ENCODE measurements around the gene BEND5.

Gene BEND5

DNA sequence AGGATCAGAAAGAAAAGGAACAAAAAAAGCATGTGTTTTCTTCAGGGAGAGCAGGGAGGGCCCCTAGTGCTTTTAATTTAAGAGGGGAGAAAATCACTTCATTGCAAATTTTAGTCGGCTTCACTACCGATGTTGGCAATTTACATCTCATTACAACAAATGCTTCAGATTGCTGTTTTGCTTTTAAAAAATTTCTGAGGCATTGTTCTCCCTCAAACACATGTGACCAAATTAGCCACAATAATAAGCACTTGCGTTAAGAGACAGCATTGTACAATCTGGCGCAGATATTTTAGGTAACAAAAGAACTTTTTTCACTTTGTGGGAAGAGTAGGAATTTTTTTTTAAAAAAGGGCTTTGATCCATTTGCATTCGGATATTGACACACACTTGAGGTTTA lies 29.8 kb downstream of the BEND5 start:
- Histone ChIP-seq H3K27me3 (no peaks in the 10 kb centered on the region), H3K9me3 (no peaks in the 10 kb centered on the region), H3K36me3 (no peaks in the 10 kb centered on the region), H3K27ac (no peak overlapping the region), H3K4me1 (ENCODE audit: control insufficient read depth in 1 of 2, insufficient read depth in 1 of 2, low read depth in 1 of 2, low read length in 1 of 2) (peaks cover 8 to 16% of the 10 kb centered on the region in 2 experiments), H3K4me3 (ENCODE audit: low read depth in 1 of 2, low read length in 1 of 2) (no peak overlapping the region)
- no peak for TF ChIP-seq CTCF (IDR thresholded peaks at IDR 0.05)

DNA sequence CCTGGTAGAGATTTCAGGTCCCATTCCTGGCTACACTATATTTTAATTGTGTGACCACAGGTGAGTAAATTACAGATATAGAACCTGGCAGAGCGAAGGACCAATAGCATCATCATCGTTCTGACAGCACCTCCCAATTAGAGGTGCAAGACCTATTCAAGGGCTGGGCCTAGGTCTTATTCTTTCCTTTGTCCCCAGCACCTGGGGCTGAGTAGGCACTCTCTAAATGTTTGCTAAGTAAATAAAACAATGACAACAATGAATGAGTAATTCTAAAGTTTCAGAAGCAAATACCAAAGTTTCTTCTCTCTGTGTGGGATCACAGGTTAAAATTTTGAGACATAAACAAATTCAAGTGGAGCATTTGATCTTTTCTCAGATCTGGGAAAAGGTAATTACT lies 32.7 kb downstream of the BEND5 start:
- no peaks in the 10 kb centered on the region for H3K36me3 ChIP-seq
- no peaks in the 10 kb centered on the region for H3K4me1 ChIP-seq (ENCODE audit: control insufficient read depth in 1 of 2, insufficient read depth in 1 of 2, low read depth in 1 of 2, low read length in 1 of 2)
- no peak overlapping the region for H3K27ac ChIP-seq
- no peaks in the 10 kb centered on the region for H3K27me3 ChIP-seq
- H3K9me3 ChIP-seq, result no peaks in the 10 kb centered on the region
- no peak for TF ChIP-seq CTCF (IDR thresholded peaks at IDR 0.05)
- H3K4me3 ChIP-seq (ENCODE audit: low read depth in 1 of 2, low read length in 1 of 2), result no peak overlapping the region

DNA sequence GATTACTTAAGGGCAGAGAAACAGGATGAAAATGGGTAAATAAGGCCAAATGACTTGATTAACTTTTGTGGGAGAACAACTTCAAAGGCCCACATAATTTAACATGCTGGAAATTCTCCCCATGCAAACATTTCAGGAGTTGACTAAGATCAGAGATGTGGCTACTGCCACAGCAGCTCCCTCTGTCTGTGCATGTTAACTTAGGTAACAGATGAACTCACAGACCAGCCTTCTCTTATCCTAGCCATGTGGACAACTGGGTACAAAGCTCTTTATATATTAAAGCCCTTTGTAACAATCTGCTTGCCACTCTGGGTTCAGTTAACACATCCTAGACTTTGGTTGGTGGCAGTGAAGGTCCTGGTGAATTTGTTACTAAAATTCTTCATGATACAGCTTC lies 33.2 kb downstream of the BEND5 start:
- no peak for TF ChIP-seq CTCF (IDR thresholded peaks at IDR 0.05)
- Histone ChIP-seq H3K36me3 (no peaks in the 10 kb centered on the region), H3K4me3 (ENCODE audit: low read depth in 1 of 2, low read length in 1 of 2) (no peak overlapping the region), H3K9me3 (no peaks in the 10 kb centered on the region), H3K4me1 (ENCODE audit: control insufficient read depth in 1 of 2, insufficient read depth in 1 of 2, low read depth in 1 of 2, low read length in 1 of 2) (no peaks in the 10 kb centered on the region), H3K27me3 (no peaks in the 10 kb centered on the region), H3K27ac (no peak overlapping the region)

DNA sequence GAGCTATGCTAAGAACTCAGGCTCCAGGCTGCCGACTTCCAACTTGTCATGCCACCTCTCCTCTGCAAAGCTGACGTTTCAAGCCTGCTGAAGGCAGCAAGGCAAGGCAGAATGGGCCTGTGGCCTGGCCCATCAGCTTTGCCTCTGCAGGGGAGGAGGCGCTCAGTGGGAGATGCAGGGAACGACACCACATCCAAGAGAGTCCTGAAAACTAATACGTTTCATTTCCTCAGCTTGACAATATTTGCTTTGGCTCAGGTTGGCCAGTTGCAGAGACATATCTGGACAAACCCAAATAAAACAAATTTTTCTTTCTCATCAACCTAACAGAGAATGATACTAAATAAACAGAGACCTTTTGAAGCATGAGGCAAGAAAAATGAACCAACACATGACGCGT lies 35.3 kb downstream of the BEND5 start:
- no peak for TF ChIP-seq CTCF (IDR thresholded peaks at IDR 0.05)

GRCh38 chr1:48740621-48741020 lies 36.1 kb downstream of the BEND5 start:
- Histone ChIP-seq H3K4me1 (ENCODE audit: control insufficient read depth in 1 of 2, insufficient read depth in 1 of 2, low read depth in 1 of 2, low read length in 1 of 2) (no peaks in the 10 kb centered on the region), H3K36me3 (no peaks in the 10 kb centered on the region), H3K27me3 (no peaks in the 10 kb centered on the region), H3K4me3 (ENCODE audit: low read depth in 1 of 2, low read length in 1 of 2) (no peak overlapping the region), H3K9me3 (no peaks in the 10 kb centered on the region), H3K27ac (no peak overlapping the region)
- no peak for TF ChIP-seq CTCF (IDR thresholded peaks at IDR 0.05)

More for the DNA sequence above, 35.3 kb downstream of the BEND5 start:
- no peak overlapping the region for H3K27ac ChIP-seq
- no peaks in the 10 kb centered on the region for H3K36me3 ChIP-seq
- no peaks in the 10 kb centered on the region for H3K4me1 ChIP-seq (ENCODE audit: control insufficient read depth in 1 of 2, insufficient read depth in 1 of 2, low read depth in 1 of 2, low read length in 1 of 2)
- no peaks in the 10 kb centered on the region for H3K9me3 ChIP-seq
- H3K27me3 ChIP-seq, result no peaks in the 10 kb centered on the region
- H3K4me3 ChIP-seq (ENCODE audit: low read depth in 1 of 2, low read length in 1 of 2), result no peak overlapping the region

DNA sequence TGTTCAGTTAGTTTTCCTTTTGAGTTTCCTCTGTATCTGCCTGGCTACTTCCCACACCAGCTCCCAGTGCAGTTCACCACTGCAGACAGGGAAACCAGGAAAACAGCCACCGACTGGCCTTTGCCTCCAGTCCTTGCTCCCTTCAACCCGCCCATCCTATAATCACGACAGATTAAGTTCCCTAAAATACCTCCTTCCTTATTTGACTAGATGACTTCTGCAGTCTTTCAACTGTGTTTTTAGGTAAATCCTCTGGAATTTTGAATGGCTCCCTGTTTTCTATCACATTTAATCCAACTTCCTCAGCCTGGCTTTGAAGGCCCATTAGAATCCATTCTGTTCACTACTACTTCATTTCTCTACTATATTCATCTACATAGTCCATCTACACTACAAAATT lies 37.6 kb downstream of the BEND5 start:
- no peaks in the 10 kb centered on the region for H3K4me1 ChIP-seq (ENCODE audit: control insufficient read depth in 1 of 2, insufficient read depth in 1 of 2, low read depth in 1 of 2, low read length in 1 of 2)
- H3K9me3 ChIP-seq, result no peaks in the 10 kb centered on the region
- H3K4me3 ChIP-seq (ENCODE audit: low read depth in 1 of 2, low read length in 1 of 2), result no peak overlapping the region
- no peaks in the 10 kb centered on the region for H3K36me3 ChIP-seq
- TF ChIP-seq CTCF (IDR thresholded peaks at IDR 0.05), result no peak
- H3K27me3 ChIP-seq, result no peaks in the 10 kb centered on the region
- H3K27ac ChIP-seq, result no peak overlapping the region
